Left lung (tissue), 10 donors: Measurements from ENCODE around the gene NECTIN1. TPM values are rescaled to one million over a fixed set of nuclear protein-coding genes. Genes with fewer than 3 reads are reported as not detected.

ENCODE experiments used
- ATAC-seq: fragments of 200-7000 bp; cut with Tn5 transposase; one replicate; pipeline ENCODE4 v1.9.1; 2020; ENCODE audit warnings: moderate library complexity
- DNase-seq, 4 donors: peaks; one replicate each; pipeline ENCODE4 v3.0.0-alpha.2; 2013 to 2020
- H3K27ac ChIP-seq, 2 donors: fragments of 200-600 bp; sonication (generic) in 1 of 2; one replicate each; pipeline versions ENCODE4 v1.5.0 to v1.8.0; 2020 to 2021
- H3K27me3 ChIP-seq, 2 donors: fragments of 200-600 bp; sonication (generic) in 1 of 2; one replicate each; pipeline versions ENCODE4 v1.5.0 to v1.8.0; 2020 to 2021
- H3K36me3 ChIP-seq, 2 donors: fragments of 200-600 bp; sonication (generic) in 1 of 2; one replicate each; pipeline versions ENCODE4 v1.5.0 to v1.8.0; 2020 to 2021
- H3K4me1 ChIP-seq, 2 donors: fragments of 200-600 bp; one replicate each; pipeline ENCODE4 v1.8.0; 2021
- H3K4me3 ChIP-seq, 2 donors: fragments of 200-600 bp; sonication (generic) in 1 of 2; one replicate each; pipeline versions ENCODE4 v1.5.0 to v1.8.0; 2020 to 2021; ENCODE audit warnings: mild to moderate bottlenecking in 1 of 2
- H3K9me3 ChIP-seq, 2 donors: fragments of 200-600 bp; sonication (generic) in 1 of 2; one replicate each; pipeline versions ENCODE4 v1.5.0 to v1.8.0; 2020 to 2021
- intact Hi-C, 2 donors: fragments of 100-400 bp; cut with DNase I; formaldehyde crosslinking; loops; one replicate each; pipeline versions ENCODE4 v1.11.2 to v1.14.2; 2022
- polyA plus RNA-seq, 6 donors: library from polyadenylated mRNA; unstranded; fragments of 120-200 nt; gene quantifications; one replicate each; pipeline ENCODE4 v1.2.1, GENCODE V29; 2013; ENCODE audit not compliant: insufficient read length in 6 of 6
- total RNA-seq, 2 donors: library from RNA; stranded (reverse); fragmentation: NEBNext Ultra II Directional; extraction: Animal tissue kit (Norgen Biotek cat#: 25700); gene quantifications; one replicate each; pipeline ENCODE4 v1.2.1, GENCODE V29; 2021
- TF ChIP-seq, protein P1 (sequence below), 2 donors: fragments of 200-600 bp; sonication (generic) in 1 of 2; IDR thresholded peaks; one replicate each; pipeline versions ENCODE4 v1.5.0 to v1.8.0; 2021; ENCODE audit warnings: antibody characterized with exemption in 2 of 2
- donor health status: DM: no; HTN: yes; CAD: no.
- donor health status: DM: no; HTN: no; CAD: no.

Gene NECTIN1
- total and polyA plus RNA-seq, 8 donors = 13.0 to 21.1 (median 15.9) TPM

DNA sequence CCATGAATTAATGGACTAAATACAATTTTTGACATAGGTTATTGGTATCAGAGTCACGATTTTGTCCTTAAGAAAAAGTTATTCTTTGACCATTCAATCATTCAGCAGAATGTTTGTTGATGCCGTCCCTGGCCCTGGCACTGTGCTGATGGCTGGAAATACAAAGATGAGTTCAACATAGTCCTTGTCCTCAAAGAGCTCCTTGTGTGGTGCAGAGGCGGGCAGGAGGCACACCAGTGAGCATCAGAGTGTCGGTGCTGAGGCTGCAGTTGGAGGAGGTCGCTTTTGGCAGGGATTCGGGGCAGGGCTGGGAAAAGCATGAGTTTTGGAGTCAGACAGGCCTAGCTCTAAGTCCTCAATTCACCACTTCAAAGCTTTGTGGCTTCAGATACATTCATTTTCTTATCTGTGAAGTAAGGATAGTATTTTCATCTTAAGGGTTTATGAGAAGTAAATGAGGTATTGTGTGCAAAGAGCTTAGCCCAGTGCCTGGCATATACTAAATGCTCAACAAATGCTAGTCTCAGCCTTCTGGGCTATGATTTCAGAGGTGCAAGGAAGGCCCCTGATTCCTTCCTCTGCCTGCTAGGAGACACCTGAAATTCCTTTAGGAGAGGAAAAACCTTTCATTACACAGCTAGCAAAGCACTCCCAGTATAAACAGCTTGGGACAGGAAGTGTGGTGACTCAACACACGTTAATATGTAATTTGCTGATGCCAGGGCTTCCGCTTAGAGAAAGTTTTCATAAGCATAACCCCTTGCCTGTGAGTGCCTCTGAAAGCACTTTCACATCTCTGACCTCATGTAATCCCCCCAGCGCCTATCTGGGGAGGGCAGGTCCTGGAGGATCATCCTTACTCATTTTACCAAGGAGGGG, 113.8 kb downstream of the NECTIN1 start:
- Histone ChIP-seq H3K27ac (peak overlapping the region in 1 of 2 donors; percentile 38), H3K9me3 (no peaks in the 10 kb centered on the region)
- peak in 2 of 4 donors; percentile 28 to 36 for DNase-seq

DNA sequence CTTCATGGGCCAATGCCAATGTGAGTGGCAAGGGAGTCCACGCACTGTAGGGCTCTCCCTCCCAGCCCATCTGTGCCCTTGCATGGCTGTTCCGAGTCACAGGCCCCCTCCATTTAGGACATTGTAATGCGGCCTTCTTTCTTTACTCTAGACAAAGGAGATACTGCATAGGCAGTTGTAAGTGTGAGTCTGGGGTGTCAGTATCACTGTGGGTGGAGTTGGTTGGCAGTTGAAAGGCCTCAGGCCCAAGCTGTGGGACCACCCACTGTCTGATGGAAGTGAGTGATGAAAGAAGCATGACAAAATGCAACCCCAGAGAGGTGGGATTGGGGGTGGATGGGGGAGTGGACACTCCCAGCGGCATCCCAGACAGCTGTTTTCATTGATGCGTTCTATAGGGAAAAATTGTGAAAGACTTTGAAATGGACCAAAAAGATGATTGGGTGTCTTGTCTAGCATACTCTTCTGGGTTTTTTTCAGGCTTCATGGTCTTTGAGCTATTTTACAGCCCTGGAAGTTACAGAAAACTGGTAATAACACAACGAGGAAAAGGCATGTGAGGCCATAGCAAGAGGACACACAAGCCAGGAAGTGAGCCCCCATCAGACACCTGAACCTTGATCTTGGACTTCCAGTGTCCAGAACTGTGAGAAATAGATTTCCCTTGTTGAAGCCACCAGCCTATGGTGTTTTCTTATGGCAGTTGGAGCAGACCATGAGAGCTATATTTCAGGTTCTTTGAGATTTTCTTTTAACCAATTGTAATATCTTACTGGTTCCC, 114.6 kb downstream of the NECTIN1 start:
- Histone ChIP-seq H3K4me3 (no peak overlapping the region), H3K9me3 (no peaks in the 10 kb centered on the region), H3K27ac (no peak overlapping the region), H3K27me3 (no peaks in the 10 kb centered on the region), H3K36me3 (no peaks in the 10 kb centered on the region), H3K4me1 (peaks cover 4 to 35% of the 10 kb centered on the region in 2 donors)
- intact Hi-C loops = no loop called here
- TF ChIP-seq, protein P1, sequence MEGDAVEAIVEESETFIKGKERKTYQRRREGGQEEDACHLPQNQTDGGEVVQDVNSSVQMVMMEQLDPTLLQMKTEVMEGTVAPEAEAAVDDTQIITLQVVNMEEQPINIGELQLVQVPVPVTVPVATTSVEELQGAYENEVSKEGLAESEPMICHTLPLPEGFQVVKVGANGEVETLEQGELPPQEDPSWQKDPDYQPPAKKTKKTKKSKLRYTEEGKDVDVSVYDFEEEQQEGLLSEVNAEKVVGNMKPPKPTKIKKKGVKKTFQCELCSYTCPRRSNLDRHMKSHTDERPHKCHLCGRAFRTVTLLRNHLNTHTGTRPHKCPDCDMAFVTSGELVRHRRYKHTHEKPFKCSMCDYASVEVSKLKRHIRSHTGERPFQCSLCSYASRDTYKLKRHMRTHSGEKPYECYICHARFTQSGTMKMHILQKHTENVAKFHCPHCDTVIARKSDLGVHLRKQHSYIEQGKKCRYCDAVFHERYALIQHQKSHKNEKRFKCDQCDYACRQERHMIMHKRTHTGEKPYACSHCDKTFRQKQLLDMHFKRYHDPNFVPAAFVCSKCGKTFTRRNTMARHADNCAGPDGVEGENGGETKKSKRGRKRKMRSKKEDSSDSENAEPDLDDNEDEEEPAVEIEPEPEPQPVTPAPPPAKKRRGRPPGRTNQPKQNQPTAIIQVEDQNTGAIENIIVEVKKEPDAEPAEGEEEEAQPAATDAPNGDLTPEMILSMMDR (IDR thresholded peaks at IDR 0.05) = no peak
- ATAC-seq = no peak
- DNase-seq = peak in 1 of 4 donors; percentile 4

More for the DNA sequence above, 113.8 kb downstream of the NECTIN1 start:
- Histone ChIP-seq H3K27me3 (peaks cover 0 to 2% of the 10 kb centered on the region in 2 donors), H3K4me1 (peaks cover 4 to 35% of the 10 kb centered on the region in 2 donors), H3K36me3 (no peaks in the 10 kb centered on the region), H3K4me3 (no peak overlapping the region)
- ATAC-seq = peak; percentile 86
- intact Hi-C loops = no loop called here
- TF ChIP-seq, protein P1 (IDR thresholded peaks at IDR 0.05) = no peak

DNA sequence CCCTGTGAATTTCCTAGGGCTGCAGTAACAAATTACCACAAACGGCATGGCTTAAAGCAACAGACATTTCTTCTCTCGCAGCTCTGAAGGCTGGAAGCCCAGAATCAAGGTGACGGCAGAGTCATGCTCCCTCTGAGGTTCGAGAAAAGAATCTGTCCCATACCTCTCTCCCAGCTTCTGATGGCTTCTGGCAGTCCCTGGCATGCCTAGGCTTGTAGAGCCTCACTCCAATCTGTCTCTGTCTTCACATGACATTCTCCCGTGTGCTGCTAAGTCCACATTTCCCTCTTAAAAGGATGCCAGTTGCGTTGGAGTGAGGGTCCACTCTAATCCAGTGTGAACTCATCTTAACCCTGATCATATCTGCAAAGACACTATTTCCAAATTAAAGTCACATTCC, 116.2 kb downstream of the NECTIN1 start:
- Histone ChIP-seq H3K36me3 (no peaks in the 10 kb centered on the region), H3K27ac (no peak overlapping the region), H3K9me3 (no peaks in the 10 kb centered on the region), H3K27me3 (peaks cover 0 to 5% of the 10 kb centered on the region in 2 donors), H3K4me3 (no peak overlapping the region), H3K4me1 (peaks cover 4 to 30% of the 10 kb centered on the region in 2 donors)
- TF ChIP-seq, protein P1 (IDR thresholded peaks at IDR 0.05) = no peak
- ATAC-seq (no peak), DNase-seq (no peak)
- intact Hi-C loops = no loop called here

DNA sequence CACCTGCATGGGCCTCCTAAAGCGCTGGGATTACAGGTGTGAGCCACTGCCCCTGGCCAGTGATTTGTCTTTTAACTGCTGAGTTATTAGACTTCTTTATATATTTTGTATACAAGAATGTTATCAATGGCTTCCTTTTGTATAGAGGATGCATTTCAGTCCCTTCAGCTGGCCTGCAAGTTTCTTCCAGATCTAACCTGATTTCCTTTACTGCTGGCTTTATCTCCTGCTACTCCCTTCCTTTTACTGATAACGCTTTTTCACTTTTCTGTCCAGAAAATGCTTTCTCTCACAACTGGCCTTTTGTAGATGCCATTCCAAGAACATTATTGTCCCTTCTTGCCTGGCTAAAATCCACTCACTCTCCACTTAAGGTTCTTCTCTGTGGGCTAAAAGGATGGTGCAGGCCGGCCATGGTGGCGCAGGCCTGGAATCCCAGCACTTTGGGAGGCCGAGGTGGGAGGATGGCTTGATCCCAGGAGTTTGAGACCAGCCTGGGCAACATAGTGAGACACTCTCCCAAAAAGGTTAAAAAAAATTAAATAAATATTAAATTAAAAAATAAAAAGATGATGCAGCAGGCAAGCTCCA, 118.1 kb downstream of the NECTIN1 start:
- intact Hi-C loops = no loop called here
- no peak overlapping the region for H3K27ac ChIP-seq
- ATAC-seq = no peak
- H3K36me3 ChIP-seq = no peaks in the 10 kb centered on the region
- peaks cover 4 to 11% of the 10 kb centered on the region in 2 donors for H3K4me1 ChIP-seq
- peaks cover 0 to 21% of the 10 kb centered on the region in 2 donors for H3K27me3 ChIP-seq
- H3K9me3 ChIP-seq = no peaks in the 10 kb centered on the region
- TF ChIP-seq, protein P1 (IDR thresholded peaks at IDR 0.05) = no peak
- H3K4me3 ChIP-seq = no peak overlapping the region
- DNase-seq = peak in 1 of 4 donors; percentile 15
